Endodermal cell (in vitro differentiated cells): Measurements from ENCODE around the gene MARK3. TPM values are rescaled to one million over a fixed set of nuclear protein-coding genes. Genes with fewer than 3 reads are reported as not detected.
A peak's percentile ranks its signal among the peaks of the same experiment; 100 is the strongest.
"Not testable (repeated sequence)": the region's sequence is repeated elsewhere in the genome, so short reads cannot be mapped to it uniquely, and the experiment has no call there.

Source experiments
- DNase-seq: peaks from one replicate; pipeline ENCODE4 v3.0.0-alpha.2; 2017
- H3K27ac ChIP-seq: 2 replicates; pipeline ENCODE4 v1.5.1; 2013; ENCODE audit warnings: mild to moderate bottlenecking, low read depth, low read length, moderate library complexity
- H3K27me3 ChIP-seq: 2 replicates; pipeline ENCODE4 v1.6.1; 2013; ENCODE audit warnings: mild to moderate bottlenecking, low read length, moderate library complexity; ENCODE audit not compliant: insufficient read depth, control insufficient read depth, poor library complexity, severe bottlenecking
- H3K36me3 ChIP-seq: 2 replicates; pipeline ENCODE4 v1.7.0; 2013; ENCODE audit warnings: mild to moderate bottlenecking, low read length, moderate library complexity; ENCODE audit not compliant: control insufficient read depth, insufficient read depth
- H3K4me1 ChIP-seq: one replicate; pipeline ENCODE4 v1.7.0; 2013; ENCODE audit warnings: low read length; ENCODE audit not compliant: control insufficient read depth, insufficient read depth
- H3K4me3 ChIP-seq: 2 replicates; pipeline ENCODE4 v1.5.1; 2013; ENCODE audit warnings: mild to moderate bottlenecking, low read length, moderate library complexity
- H3K9ac ChIP-seq: 2 replicates; pipeline ENCODE4 v1.6.1; 2013; ENCODE audit warnings: mild to moderate bottlenecking, low read length, moderate library complexity; ENCODE audit not compliant: poor library complexity, severe bottlenecking; ENCODE audit errors: extremely low read depth
- H3K9me3 ChIP-seq: 2 replicates; pipeline ENCODE4 v1.6.1; 2013; ENCODE audit warnings: mild to moderate bottlenecking, low read length, moderate library complexity; ENCODE audit not compliant: control insufficient read depth
- H3K27ac Mint-ChIP-seq: 2 replicates; pipeline ENCODE4 v1.8.0; 2020; ENCODE audit warnings: mixed read lengths
- H3K27me3 Mint-ChIP-seq: 2 replicates; pipeline ENCODE4 v1.8.0; 2021; ENCODE audit warnings: mild to moderate bottlenecking, mixed read lengths; ENCODE audit not compliant: insufficient read depth
- H3K36me3 Mint-ChIP-seq: 2 replicates; pipeline ENCODE4 v1.8.0; 2020; ENCODE audit warnings: low read depth, mixed read lengths
- H3K4me1 Mint-ChIP-seq: 2 replicates; pipeline ENCODE4 v1.8.0; 2020; ENCODE audit warnings: mixed read lengths
- H3K4me3 Mint-ChIP-seq: 2 replicates; pipeline ENCODE4 v1.8.0; 2020; ENCODE audit warnings: mild to moderate bottlenecking, moderate library complexity, mixed read lengths
- H3K9me3 Mint-ChIP-seq: 2 replicates; pipeline ENCODE4 v1.8.0; 2020; ENCODE audit warnings: mild to moderate bottlenecking, mixed read lengths
- CTCF ChIP-seq: fragments of 200-600 bp; sonication (generic); conservative IDR thresholded peaks from 2 replicates; pipeline ENCODE4 v1.5.0; 2021; ENCODE audit warnings: antibody characterized with exemption, mild to moderate bottlenecking
- WGBS, 2 experiments: methylation state at CpG; one replicate each; pipeline versions ENCODE4 v1.1.5 to v1.1.7; 2013; ENCODE audit warnings: missing lambda C conversion rate in 2 of 2, mixed read lengths in 1 of 2; ENCODE audit not compliant: insufficient coverage in 1 of 2, insufficient read length in 1 of 2; 5-methylcytosine and 5-hydroxymethylcytosine counted together
- total RNA-seq, 2 donors: library from RNA; stranded (reverse); fragmentation: NEBNext Ultra II Directional in 1 of 2; extraction: Animal tissue kit (Norgen Biotek cat#: 25700) in 1 of 2; gene quantifications; 2 replicates in 1 of 2; 3 replicates in 1 of 2; pipeline ENCODE4 v1.2.1, GENCODE V29; 2021

The MARK3 gene
- total RNA-seq, 2 donors from 2014 or later = 95.8 to 106 TPM

DNA sequence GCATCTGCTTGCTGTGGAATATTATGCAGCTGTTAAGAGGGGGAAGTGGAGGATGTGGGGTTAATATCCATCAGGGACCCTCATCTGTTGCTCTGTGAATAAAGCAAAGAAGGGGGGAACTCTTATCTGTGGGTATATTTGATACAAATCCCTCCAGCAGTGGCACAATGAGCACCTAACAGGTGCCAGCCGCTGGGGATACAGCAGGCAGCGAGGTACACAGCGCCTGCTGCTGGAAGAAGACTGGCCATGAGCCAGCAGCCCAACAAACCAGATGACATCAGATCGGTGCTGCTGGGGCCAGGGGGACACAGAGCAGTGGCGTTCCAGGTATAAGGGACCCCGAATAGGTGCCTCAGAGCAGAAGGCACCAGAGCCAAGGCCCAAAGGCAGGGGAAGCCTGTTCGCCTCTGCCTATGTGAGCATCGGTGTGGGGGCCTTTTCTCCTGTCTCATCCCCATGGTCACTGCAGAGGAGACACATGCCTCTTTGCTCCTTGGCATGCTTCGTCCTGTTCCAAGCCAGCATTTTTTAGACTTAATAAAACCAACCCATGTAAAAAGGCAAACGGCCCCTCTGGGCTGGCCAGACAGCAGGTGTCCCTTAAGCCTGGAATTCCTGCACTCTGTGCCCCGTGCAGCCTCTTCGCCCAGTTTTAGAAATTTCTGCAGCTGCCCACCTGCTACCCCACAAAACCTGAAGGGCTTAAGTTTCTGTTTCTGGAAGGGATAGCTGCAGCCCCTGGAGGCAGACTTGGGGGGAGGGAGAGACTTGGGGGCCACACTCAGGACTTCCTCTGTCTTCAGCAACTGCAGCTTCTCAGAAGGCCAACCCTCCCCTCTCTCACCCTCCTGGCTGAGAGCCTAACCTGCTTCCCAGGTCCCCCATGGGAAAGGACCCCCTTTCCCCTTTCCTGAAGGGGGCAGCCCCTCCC is 139.1 kb downstream of the MARK3 start:
- Histone ChIP-seq H3K4me1 (peaks cover 33% of the 10 kb centered on the region), H3K4me3 (no peak overlapping the region), H3K9me3 (no peaks in the 10 kb centered on the region), H3K27ac (no peak overlapping the region), H3K36me3 (peaks cover 12% of the 10 kb centered on the region), H3K27me3 (peaks cover 11% of the 10 kb centered on the region), H3K9ac (no peak overlapping the region)
- DNase-seq = no peak
- Mint-ChIP-seq H3K27me3 (peaks cover 14% of the 10 kb centered on the region), H3K9me3 (no peaks in the 10 kb centered on the region), H3K4me1 (peaks cover 37% of the 10 kb centered on the region), H3K4me3 (peak overlapping the region; percentile 67), H3K36me3 (peaks cover 9% of the 10 kb centered on the region), H3K27ac (peak overlapping the region; percentile 72)
- peak; percentile 49 for TF ChIP-seq CTCF
- 74 to 83% methylated on average over 11 to 12 of the region's 12 CpGs for WGBS, 2 experiments

DNA sequence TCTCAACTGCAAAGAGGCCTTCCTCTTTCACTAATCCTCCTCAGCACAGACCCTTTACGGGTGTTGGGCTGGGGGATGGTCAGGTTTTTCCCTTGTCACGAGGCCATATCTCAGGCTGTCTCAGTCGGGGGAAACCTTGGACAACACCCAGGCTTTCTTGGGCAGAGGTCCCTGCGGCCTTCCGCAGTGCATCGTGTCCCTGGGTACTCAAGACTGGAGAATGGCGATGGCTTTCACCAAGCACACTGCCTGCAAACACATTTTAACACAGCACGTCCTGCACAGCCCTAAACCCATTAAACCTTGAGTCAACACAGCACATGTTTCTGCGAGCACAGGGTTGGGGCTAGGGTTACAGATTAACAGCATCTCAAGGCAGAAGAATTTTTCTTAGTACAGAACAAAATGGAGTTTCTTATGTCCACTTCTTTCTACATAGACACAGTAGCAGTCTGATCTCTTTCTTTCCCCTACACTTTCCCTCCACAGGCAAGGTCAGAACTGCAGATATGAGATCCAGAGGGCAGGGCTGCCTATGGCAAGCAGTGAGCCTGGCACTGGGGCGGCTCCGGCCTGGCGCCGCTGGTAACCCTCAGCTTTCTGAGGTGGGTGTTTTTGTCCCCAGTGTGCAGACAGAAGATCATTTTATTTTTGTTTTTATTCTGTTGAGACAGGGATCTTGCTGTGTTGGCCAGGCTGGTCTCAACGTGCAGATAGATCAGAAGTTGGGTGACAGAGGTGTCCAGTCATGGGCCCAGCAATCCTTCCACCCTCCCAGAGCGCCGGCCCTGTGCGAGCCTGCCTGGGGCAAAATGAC is 140.4 kb downstream of the MARK3 start:
- Mint-ChIP-seq H3K27me3 (peaks cover 14% of the 10 kb centered on the region), H3K4me3 (peak overlapping the region; percentile 13), H3K27ac (peak overlapping the region; percentile 72), H3K4me1 (peaks cover 39% of the 10 kb centered on the region)
- Histone ChIP-seq H3K27me3 (peaks cover 11% of the 10 kb centered on the region), H3K4me3 (peak overlapping the region; percentile 43), H3K4me1 (peaks cover 23% of the 10 kb centered on the region)
- not testable (repeated sequence) for H3K27ac ChIP-seq, DNase-seq, H3K36me3 ChIP-seq, H3K9ac ChIP-seq, H3K9me3 Mint-ChIP-seq, H3K36me3 Mint-ChIP-seq, H3K9me3 ChIP-seq
- 68 to 74% methylated on average over 12 to 17 of the region's 17 CpGs for WGBS, 2 experiments

DNA sequence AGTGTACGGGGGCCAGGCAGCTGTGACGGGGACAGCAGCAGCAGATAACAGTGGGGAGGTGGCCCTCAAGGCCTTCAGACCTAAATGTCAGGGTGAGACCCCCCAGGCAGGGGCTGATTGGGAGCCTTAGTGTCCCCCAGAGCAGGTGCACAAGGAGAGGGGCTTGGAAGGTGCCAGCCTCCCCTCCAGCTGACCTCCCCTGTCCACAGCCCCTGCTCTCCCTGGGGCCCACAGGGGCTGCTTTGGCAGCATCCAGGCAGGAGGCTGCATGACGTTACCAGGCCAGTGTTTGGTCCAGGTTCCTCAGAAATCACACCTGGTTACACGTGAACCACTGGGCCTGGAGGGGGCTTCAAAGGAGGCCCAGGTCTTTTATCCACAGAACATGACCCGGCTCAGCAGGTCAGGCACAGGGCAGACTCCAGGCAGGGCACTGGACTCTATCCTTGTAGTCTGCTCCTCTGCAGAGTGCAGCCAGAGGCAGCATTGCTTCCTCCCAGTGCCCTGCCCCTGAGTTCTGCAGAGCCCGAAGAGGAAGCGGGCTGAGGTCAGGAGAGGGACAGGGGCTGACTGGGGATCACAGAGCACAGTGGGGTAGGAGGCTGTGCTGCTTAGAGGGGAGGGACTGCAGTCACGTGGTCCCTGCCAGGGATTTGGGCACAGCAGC is 141.2 kb downstream of the MARK3 start:
- no peak for DNase-seq
- Histone ChIP-seq H3K27me3 (peaks cover 11% of the 10 kb centered on the region), H3K9me3 (no peaks in the 10 kb centered on the region), H3K9ac (no peak overlapping the region), H3K4me3 (no peak overlapping the region), H3K36me3 (peaks cover 7% of the 10 kb centered on the region), H3K27ac (no peak overlapping the region), H3K4me1 (peaks cover 23% of the 10 kb centered on the region)
- no peak for TF ChIP-seq CTCF
- Mint-ChIP-seq H3K27me3 (peaks cover 14% of the 10 kb centered on the region), H3K4me3 (peak overlapping the region; percentile 13), H3K36me3 (no peaks in the 10 kb centered on the region), H3K4me1 (peaks cover 39% of the 10 kb centered on the region), H3K27ac (no peak overlapping the region), H3K9me3 (no peaks in the 10 kb centered on the region)
- 86 to 89% methylated on average over 5 to 8 of the region's 8 CpGs for WGBS, 2 experiments
